ENCODE measurements around the gene ITGAX. TPM values are rescaled to one million over a fixed set of nuclear protein-coding genes. Genes with fewer than 3 reads are reported as not detected.

ITGAX gene
- total and polyA plus RNA-seq, 2 of the 8 experiments (the other 6 are each of a cell fraction or from before 2014, with no cell fraction given): 0.30 TPM; not detected in 1

GRCh38 chr16:31430380-31431052 lies 75.5 kb downstream of the ITGAX start (continued):
- TF ChIP-seq, protein P1, sequence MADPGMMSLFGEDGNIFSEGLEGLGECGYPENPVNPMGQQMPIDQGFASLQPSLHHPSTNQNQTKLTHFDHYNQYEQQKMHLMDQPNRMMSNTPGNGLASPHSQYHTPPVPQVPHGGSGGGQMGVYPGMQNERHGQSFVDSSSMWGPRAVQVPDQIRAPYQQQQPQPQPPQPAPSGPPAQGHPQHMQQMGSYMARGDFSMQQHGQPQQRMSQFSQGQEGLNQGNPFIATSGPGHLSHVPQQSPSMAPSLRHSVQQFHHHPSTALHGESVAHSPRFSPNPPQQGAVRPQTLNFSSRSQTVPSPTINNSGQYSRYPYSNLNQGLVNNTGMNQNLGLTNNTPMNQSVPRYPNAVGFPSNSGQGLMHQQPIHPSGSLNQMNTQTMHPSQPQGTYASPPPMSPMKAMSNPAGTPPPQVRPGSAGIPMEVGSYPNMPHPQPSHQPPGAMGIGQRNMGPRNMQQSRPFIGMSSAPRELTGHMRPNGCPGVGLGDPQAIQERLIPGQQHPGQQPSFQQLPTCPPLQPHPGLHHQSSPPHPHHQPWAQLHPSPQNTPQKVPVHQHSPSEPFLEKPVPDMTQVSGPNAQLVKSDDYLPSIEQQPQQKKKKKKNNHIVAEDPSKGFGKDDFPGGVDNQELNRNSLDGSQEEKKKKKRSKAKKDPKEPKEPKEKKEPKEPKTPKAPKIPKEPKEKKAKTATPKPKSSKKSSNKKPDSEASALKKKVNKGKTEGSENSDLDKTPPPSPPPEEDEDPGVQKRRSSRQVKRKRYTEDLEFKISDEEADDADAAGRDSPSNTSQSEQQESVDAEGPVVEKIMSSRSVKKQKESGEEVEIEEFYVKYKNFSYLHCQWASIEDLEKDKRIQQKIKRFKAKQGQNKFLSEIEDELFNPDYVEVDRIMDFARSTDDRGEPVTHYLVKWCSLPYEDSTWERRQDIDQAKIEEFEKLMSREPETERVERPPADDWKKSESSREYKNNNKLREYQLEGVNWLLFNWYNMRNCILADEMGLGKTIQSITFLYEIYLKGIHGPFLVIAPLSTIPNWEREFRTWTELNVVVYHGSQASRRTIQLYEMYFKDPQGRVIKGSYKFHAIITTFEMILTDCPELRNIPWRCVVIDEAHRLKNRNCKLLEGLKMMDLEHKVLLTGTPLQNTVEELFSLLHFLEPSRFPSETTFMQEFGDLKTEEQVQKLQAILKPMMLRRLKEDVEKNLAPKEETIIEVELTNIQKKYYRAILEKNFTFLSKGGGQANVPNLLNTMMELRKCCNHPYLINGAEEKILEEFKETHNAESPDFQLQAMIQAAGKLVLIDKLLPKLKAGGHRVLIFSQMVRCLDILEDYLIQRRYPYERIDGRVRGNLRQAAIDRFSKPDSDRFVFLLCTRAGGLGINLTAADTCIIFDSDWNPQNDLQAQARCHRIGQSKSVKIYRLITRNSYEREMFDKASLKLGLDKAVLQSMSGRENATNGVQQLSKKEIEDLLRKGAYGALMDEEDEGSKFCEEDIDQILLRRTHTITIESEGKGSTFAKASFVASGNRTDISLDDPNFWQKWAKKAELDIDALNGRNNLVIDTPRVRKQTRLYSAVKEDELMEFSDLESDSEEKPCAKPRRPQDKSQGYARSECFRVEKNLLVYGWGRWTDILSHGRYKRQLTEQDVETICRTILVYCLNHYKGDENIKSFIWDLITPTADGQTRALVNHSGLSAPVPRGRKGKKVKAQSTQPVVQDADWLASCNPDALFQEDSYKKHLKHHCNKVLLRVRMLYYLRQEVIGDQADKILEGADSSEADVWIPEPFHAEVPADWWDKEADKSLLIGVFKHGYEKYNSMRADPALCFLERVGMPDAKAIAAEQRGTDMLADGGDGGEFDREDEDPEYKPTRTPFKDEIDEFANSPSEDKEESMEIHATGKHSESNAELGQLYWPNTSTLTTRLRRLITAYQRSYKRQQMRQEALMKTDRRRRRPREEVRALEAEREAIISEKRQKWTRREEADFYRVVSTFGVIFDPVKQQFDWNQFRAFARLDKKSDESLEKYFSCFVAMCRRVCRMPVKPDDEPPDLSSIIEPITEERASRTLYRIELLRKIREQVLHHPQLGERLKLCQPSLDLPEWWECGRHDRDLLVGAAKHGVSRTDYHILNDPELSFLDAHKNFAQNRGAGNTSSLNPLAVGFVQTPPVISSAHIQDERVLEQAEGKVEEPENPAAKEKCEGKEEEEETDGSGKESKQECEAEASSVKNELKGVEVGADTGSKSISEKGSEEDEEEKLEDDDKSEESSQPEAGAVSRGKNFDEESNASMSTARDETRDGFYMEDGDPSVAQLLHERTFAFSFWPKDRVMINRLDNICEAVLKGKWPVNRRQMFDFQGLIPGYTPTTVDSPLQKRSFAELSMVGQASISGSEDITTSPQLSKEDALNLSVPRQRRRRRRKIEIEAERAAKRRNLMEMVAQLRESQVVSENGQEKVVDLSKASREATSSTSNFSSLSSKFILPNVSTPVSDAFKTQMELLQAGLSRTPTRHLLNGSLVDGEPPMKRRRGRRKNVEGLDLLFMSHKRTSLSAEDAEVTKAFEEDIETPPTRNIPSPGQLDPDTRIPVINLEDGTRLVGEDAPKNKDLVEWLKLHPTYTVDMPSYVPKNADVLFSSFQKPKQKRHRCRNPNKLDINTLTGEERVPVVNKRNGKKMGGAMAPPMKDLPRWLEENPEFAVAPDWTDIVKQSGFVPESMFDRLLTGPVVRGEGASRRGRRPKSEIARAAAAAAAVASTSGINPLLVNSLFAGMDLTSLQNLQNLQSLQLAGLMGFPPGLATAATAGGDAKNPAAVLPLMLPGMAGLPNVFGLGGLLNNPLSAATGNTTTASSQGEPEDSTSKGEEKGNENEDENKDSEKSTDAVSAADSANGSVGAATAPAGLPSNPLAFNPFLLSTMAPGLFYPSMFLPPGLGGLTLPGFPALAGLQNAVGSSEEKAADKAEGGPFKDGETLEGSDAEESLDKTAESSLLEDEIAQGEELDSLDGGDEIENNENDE (IDR thresholded peaks at IDR 0.05; ENCODE audit: insufficient replicate concordance, low read length): no peak
- TF ChIP-seq CTBP2 (IDR thresholded peaks at IDR 0.05; ENCODE audit: borderline replicate concordance, insufficient read depth, insufficient read length, low read length) (no peak), CEBPB (IDR thresholded peaks at IDR 0.05; ENCODE audit: low read depth, low read length) (no peak), RBBP5 (IDR thresholded peaks at IDR 0.05; ENCODE audit: borderline replicate concordance, low read depth, low read length) (no peak), NRF1 (IDR thresholded peaks at IDR 0.05; ENCODE audit: low read depth, low read length) (no peak), CBX5 (IDR thresholded peaks at IDR 0.05; ENCODE audit: low read depth, low read length) (no peak)
- TF ChIP-seq, protein P2, sequence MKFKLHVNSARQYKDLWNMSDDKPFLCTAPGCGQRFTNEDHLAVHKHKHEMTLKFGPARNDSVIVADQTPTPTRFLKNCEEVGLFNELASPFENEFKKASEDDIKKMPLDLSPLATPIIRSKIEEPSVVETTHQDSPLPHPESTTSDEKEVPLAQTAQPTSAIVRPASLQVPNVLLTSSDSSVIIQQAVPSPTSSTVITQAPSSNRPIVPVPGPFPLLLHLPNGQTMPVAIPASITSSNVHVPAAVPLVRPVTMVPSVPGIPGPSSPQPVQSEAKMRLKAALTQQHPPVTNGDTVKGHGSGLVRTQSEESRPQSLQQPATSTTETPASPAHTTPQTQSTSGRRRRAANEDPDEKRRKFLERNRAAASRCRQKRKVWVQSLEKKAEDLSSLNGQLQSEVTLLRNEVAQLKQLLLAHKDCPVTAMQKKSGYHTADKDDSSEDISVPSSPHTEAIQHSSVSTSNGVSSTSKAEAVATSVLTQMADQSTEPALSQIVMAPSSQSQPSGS (IDR thresholded peaks at IDR 0.05; ENCODE audit: low read length): no peak

Data from H1 (cell line).